ENCODE results near the gene EDN2. TPM values are rescaled to one million over a fixed set of nuclear protein-coding genes. Genes with fewer than 3 reads are reported as not detected.

The EDN2 gene
- total RNA-seq, 1 experiment from 2014 or later = 0.24 TPM

GRCh38 chr1:41485605-41486004 is 1.1 kb upstream of the EDN2 start:
- 0 out of 2 replicates have a peak overlapping the region, but pooled peaks have one; percentile 8 for H3K14ac ChIP-seq (ENCODE audit: insufficient read depth, low read length)
- H3K4me2 ChIP-seq (ENCODE audit: insufficient read depth, insufficient read length, low read length) = no peak overlapping the region
- H2BK120ac ChIP-seq (ENCODE audit: low read depth, low read length, poor library complexity, severe bottlenecking) = no peak overlapping the region
- H2BK5ac ChIP-seq (ENCODE audit: insufficient read length, low read length) = no peak overlapping the region
- H3K4me3 Mint-ChIP-seq = no peak overlapping the region; a peak in 1 of 5 replicates
- H3T11ph ChIP-seq (ENCODE audit: low read length) = no peak overlapping the region
- H3K27me3 ChIP-seq (ENCODE audit: insufficient read depth, low read length) = no peaks in the 10 kb centered on the region
- no peaks in the 10 kb centered on the region; the same call in 1 of the 2 replicates for H3K4me1 ChIP-seq (ENCODE audit: insufficient read depth, low read length)
- no peak overlapping the region for H2BK20ac ChIP-seq (ENCODE audit: low read depth, low read length, poor library complexity, severe bottlenecking)
- peak overlapping the region in 1 of 3 experiments; percentile 48; a peak in 2 of 7 replicates for H3K27ac Mint-ChIP-seq
- no peaks in the 10 kb centered on the region for H3K9me3 ChIP-seq (ENCODE audit: control insufficient read depth, low read depth, low read length)
- H3K4me1 Mint-ChIP-seq = peaks cover 42 to 57% of the 10 kb centered on the region in 2 experiments
- no peak overlapping the region for H2BK12ac ChIP-seq (ENCODE audit: insufficient read length, low read depth, low read length)
- H3K4ac ChIP-seq (ENCODE audit: low read depth, low read length) = no peak overlapping the region
- no peaks in the 10 kb centered on the region for H3K79me1 ChIP-seq (ENCODE audit: insufficient read depth, low read depth, low read length, poor library complexity, severe bottlenecking)
- H4K5ac ChIP-seq (ENCODE audit: insufficient read length, low read depth, low read length) = no peak overlapping the region
- peaks cover 0 to 2% (median 2%) of the 10 kb centered on the region in 3 experiments; a peak in 1 of 7 replicates for H3K36me3 Mint-ChIP-seq (ENCODE audit: insufficient read depth in 1 of 3, low read depth in 3 of 3)
- no peak overlapping the region for H4K91ac ChIP-seq (ENCODE audit: insufficient read length, low read depth, low read length)
- H4K20me1 ChIP-seq (ENCODE audit: control insufficient read depth, insufficient read depth, insufficient read length) = no peaks in the 10 kb centered on the region
- H3K23me2 ChIP-seq (ENCODE audit: insufficient read length, low read depth, low read length, poor library complexity, severe bottlenecking) = no peaks in the 10 kb centered on the region
- H3K18ac ChIP-seq (ENCODE audit: insufficient read length, low read depth, low read length) = no peak overlapping the region
- no peak overlapping the region for H3K56ac ChIP-seq (ENCODE audit: insufficient read length, low read depth, low read length)
- no peak overlapping the region for H3K27ac ChIP-seq (ENCODE audit: insufficient read length, low read depth, low read length)
- no peak overlapping the region for H3K9ac ChIP-seq (ENCODE audit: extremely low read depth, insufficient read length, low read length)
- H3K23ac ChIP-seq (ENCODE audit: insufficient read length, low read depth, low read length) = no peak overlapping the region
- no peak overlapping the region for H2AFZ ChIP-seq (ENCODE audit: low read length)
- H3K27me3 Mint-ChIP-seq (ENCODE audit: low read depth) = peaks cover 13% of the 10 kb centered on the region
- H2BK15ac ChIP-seq (ENCODE audit: low read depth, low read length) = no peak overlapping the region
- H2AK5ac ChIP-seq (ENCODE audit: insufficient read length, low read length) = no peak overlapping the region
- no peak overlapping the region for H4K8ac ChIP-seq (replicated peaks; ENCODE audit: insufficient read length, low read depth, low read length)
- peaks cover 0 to 3% of the 10 kb centered on the region in 2 experiments; a peak in 4 of 5 replicates for H3K9me3 Mint-ChIP-seq
- no peak for DNase-seq
- TF ChIP-seq CTCF (conservative IDR thresholded peaks at IDR 0.05) = no peak
- no CpG with 5 or more reads among the region's 5 CpGs for WGBS (ENCODE audit: extremely low coverage, insufficient read length, low lambda C conversion rate)
- H3K79me2 ChIP-seq (ENCODE audit: insufficient read depth, low read length) = no peaks in the 10 kb centered on the region

All from H9 (cell line).